ENCODE data around the gene ARL16.

- TF ChIP-seq CTCF (conservative IDR thresholded peaks at IDR 0.05; ENCODE audit: low read depth, low read length) (no peak), CHD1 (IDR thresholded peaks at IDR 0.05; ENCODE audit: low read depth, low read length) (no peak), RAD21 (IDR thresholded peaks at IDR 0.05; ENCODE audit: low read length) (no peak), POLR2A (IDR thresholded peaks at IDR 0.05; ENCODE audit: low read depth, low read length) (no peak), RCOR1 (IDR thresholded peaks at IDR 0.05; ENCODE audit: insufficient replicate concordance, low read length) (no peak), NFE2L2 (IDR thresholded peaks at IDR 0.05; ENCODE audit: low read depth, low read length) (no peak), USF2 (IDR thresholded peaks at IDR 0.05; ENCODE audit: low read depth, low read length) (no peak), CEBPB (IDR thresholded peaks at IDR 0.05; ENCODE audit: low read depth, low read length) (no peak), BHLHE40 (IDR thresholded peaks at IDR 0.05; ENCODE audit: low read depth, low read length) (no peak), MXI1 (IDR thresholded peaks at IDR 0.05; ENCODE audit: borderline replicate concordance, low read depth, low read length) (no peak), RFX5 (IDR thresholded peaks at IDR 0.05; ENCODE audit: low read depth, low read length) (no peak)
These were observed 32.5 kb upstream of the ARL16 start for GRCh38 chr17:81715872-81716673.

Measured in IMR-90 (cell line).